Caco-2 (cell line): Measurements from ENCODE around the gene TFF1. TPM values are rescaled to one million over a fixed set of nuclear protein-coding genes. Genes with fewer than 3 reads are reported as not detected.

Experiments used
- BruUV-seq: library from RNA; stranded (reverse); fragments of 400-500 nt; replicated peaks from 2 replicates; lab custom pipeline; 2021; lab: Mats Ljungman, UMichigan
- CTCF ChIA-PET: fragments of 300-600 bp; sonication (Branson Sonifier 250); formaldehyde crosslinking; loops from one replicate; lab custom pipeline; 2022; ENCODE audit warnings: antibody characterized with exemption; lab: Charles Lee
- POLR2A ChIA-PET: fragments of 300-600 bp; sonication (Branson Sonifier 250); formaldehyde crosslinking; loops from one replicate; lab custom pipeline; 2022; ENCODE audit warnings: antibody characterized with exemption; lab: Charles Lee
- DNase-seq, 2 experiments: peaks; one replicate each; pipeline versions ENCODE4 v3.0.0 to v3.0.0-alpha.2; 2020 to 2022
- H3K27me3 ChIP-seq: replicated peaks from 2 replicates; pipeline ENCODE4 v1.6.0; 2011; ENCODE audit warnings: low read length; ENCODE audit not compliant: control insufficient read depth, insufficient read depth
- H3K36me3 ChIP-seq: 2 replicates; pipeline ENCODE4 v1.5.1; 2011; ENCODE audit warnings: low read length; ENCODE audit not compliant: control insufficient read depth, insufficient read depth
- H3K4me1 ChIP-seq: fragments of 250-450 bp; sonication (Bioruptor Pico); 2 replicates; pipeline ENCODE4 v1.5.1; 2020; ENCODE audit warnings: mild to moderate bottlenecking
- H3K4me3 ChIP-seq: 2 replicates; pipeline ENCODE4 v1.5.1; 2011; ENCODE audit warnings: low read depth, mild to moderate bottlenecking, control low read depth, low read length
- H3K9me3 ChIP-seq: fragments of 250-450 bp; sonication (Bioruptor Pico); 2 replicates; pipeline ENCODE4 v1.5.1; 2020; ENCODE audit warnings: mild to moderate bottlenecking, moderate library complexity
- H3K27ac Mint-ChIP-seq: one replicate; pipeline ENCODE4 v1.8.0; 2022; ENCODE audit warnings: mixed read lengths; ENCODE audit not compliant: unreplicated experiment
- H3K27me3 Mint-ChIP-seq: one replicate; pipeline ENCODE4 v1.8.0; 2022; ENCODE audit warnings: mixed read lengths; ENCODE audit not compliant: insufficient read depth, unreplicated experiment
- H3K36me3 Mint-ChIP-seq: one replicate; pipeline ENCODE4 v1.8.0; 2022; ENCODE audit warnings: mild to moderate bottlenecking, mixed read lengths; ENCODE audit not compliant: insufficient read depth, unreplicated experiment
- H3K4me1 Mint-ChIP-seq: one replicate; pipeline ENCODE4 v1.8.0; 2022; ENCODE audit warnings: low read depth, mixed read lengths; ENCODE audit not compliant: unreplicated experiment
- H3K4me3 Mint-ChIP-seq: one replicate; pipeline ENCODE4 v1.8.0; 2022; ENCODE audit warnings: mild to moderate bottlenecking, moderate library complexity, mixed read lengths; ENCODE audit not compliant: unreplicated experiment
- H3K9me3 Mint-ChIP-seq: one replicate; pipeline ENCODE4 v1.8.0; 2022; ENCODE audit warnings: mixed read lengths; ENCODE audit not compliant: unreplicated experiment
- intact Hi-C: fragments of 100-400 bp; cut with micrococcal nuclease; formaldehyde crosslinking; loops from one replicate; pipeline ENCODE4 v1.10.0; 2022; ENCODE audit not compliant: unreplicated experiment
- total RNA-seq: library from RNA; stranded (reverse); gene quantifications from 2 replicates; pipeline ENCODE4 v1.2.3, GENCODE V29; 2022
- TF ChIP-seq, protein P1 (sequence below), 2 experiments: fragments of 200-600 bp in 1 of 2; IDR thresholded peaks; 1 replicate in 1 of 2; 2 replicates in 1 of 2; pipeline versions ENCODE4 v1.5.1 to v1.8.0; 2011 to 2022; ENCODE audit warnings: antibody characterized with exemption in 1 of 2, control low read depth in 1 of 2, inconsistent platforms in 1 of 2, low read depth in 1 of 2, low read length in 1 of 2, mild to moderate bottlenecking in 1 of 2, moderate library complexity in 1 of 2; ENCODE audit not compliant: insufficient read depth in 1 of 2, severe bottlenecking in 1 of 2, unreplicated experiment in 1 of 2

TFF1 gene
- total RNA-seq, 1 experiment from 2014 or later = 9.8 TPM

DNA sequence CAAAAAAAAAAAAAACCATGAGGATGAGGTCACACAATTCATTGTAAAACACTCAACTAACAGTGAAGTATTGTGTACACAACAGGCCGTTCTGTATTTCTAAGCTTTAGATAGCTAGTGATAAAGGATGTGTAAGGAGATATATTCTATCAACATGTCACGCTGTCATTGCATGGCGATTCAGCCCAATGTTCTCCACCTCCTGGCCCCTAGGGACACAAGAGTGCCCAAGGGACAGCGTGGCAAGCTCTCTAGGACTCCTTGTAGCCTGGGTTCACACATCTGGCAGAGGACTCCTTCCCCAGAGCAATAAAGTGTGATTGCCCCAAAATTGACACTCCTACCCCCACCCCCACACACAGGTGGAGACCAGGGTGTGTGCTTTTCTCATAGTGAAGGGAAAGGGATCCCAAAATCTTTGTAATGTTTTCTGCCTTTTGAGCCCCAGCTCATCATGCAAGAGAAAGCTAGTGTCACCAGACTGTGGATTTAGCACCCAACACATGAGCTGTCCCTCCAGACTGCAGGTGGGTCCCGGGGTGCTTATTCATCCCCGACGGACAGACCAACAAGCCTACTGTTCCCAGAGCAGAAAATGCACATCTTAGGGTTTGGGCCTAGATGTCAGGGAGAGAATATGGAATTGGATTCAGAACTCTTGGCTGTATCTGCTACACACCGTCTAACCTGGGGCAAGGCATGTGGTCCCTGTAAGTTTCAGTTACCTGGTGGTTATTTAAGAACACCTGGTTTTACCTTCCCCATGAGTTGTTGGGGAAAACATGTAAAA lies 18.0 kb upstream of the TFF1 start:
- peaks cover 4% of the 10 kb centered on the region for H3K36me3 Mint-ChIP-seq
- no TSS peak for BruUV-seq
- Histone ChIP-seq H3K9me3 (no peaks in the 10 kb centered on the region; the same call in 1 of the 2 replicates), H3K27me3 (no peaks in the 10 kb centered on the region), H3K4me3 (no peak overlapping the region), H3K36me3 (no peaks in the 10 kb centered on the region), H3K4me1 (peaks cover 8% of the 10 kb centered on the region)
- TF ChIP-seq, protein P1, sequence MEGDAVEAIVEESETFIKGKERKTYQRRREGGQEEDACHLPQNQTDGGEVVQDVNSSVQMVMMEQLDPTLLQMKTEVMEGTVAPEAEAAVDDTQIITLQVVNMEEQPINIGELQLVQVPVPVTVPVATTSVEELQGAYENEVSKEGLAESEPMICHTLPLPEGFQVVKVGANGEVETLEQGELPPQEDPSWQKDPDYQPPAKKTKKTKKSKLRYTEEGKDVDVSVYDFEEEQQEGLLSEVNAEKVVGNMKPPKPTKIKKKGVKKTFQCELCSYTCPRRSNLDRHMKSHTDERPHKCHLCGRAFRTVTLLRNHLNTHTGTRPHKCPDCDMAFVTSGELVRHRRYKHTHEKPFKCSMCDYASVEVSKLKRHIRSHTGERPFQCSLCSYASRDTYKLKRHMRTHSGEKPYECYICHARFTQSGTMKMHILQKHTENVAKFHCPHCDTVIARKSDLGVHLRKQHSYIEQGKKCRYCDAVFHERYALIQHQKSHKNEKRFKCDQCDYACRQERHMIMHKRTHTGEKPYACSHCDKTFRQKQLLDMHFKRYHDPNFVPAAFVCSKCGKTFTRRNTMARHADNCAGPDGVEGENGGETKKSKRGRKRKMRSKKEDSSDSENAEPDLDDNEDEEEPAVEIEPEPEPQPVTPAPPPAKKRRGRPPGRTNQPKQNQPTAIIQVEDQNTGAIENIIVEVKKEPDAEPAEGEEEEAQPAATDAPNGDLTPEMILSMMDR (IDR thresholded peaks at IDR 0.05; ENCODE audit: insufficient read depth in 1 of 2, low read depth in 1 of 2, low read length in 1 of 2, severe bottlenecking in 1 of 2, unreplicated experiment in 1 of 2) = no peak
- H3K4me1 Mint-ChIP-seq = peaks cover 20% of the 10 kb centered on the region
- H3K27ac Mint-ChIP-seq = no peak overlapping the region
- H3K4me3 Mint-ChIP-seq = no peak overlapping the region
- intact Hi-C loops = no loop called here
- CTCF ChIA-PET = interaction anchor here (0.6 to 1.3 kb wide), 2 partner anchors 66 to 74 kb away, joined by 4 to 8 read pairs; no protein-coding TSS in a partner anchor
- POLR2A ChIA-PET = no interaction called here
- H3K27me3 Mint-ChIP-seq = no peaks in the 10 kb centered on the region
- no peak for DNase-seq
- H3K9me3 Mint-ChIP-seq = no peaks in the 10 kb centered on the region

DNA sequence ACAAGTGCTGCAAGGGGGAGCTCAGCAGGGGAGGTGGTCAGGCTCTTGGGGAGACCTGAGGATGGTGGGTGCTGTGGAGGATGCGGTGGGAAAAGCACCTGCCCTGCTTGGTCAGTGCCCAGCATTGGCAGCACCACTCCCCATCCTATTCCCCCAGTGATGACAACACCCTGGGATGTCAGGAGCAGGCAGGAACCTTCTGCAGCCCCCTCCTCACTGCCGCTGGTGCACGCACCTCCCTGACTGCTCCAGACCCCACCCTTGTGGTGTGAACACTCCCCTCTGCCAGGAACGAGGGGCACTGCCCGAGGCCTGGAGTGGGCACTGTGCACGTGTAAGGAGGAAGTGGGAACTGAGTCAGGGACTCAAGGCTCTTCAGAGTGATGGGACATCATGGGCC lies 17.0 kb upstream of the TFF1 start:
- no peak overlapping the region for H3K4me3 Mint-ChIP-seq
- no peaks in the 10 kb centered on the region for H3K36me3 ChIP-seq
- H3K9me3 ChIP-seq = no peaks in the 10 kb centered on the region; the same call in 1 of the 2 replicates
- H3K4me1 Mint-ChIP-seq = peaks cover 13% of the 10 kb centered on the region
- CTCF ChIA-PET = no interaction called here
- no peaks in the 10 kb centered on the region for H3K27me3 ChIP-seq
- TF ChIP-seq, protein P1 (IDR thresholded peaks at IDR 0.05; ENCODE audit: insufficient read depth in 1 of 2, low read depth in 1 of 2, low read length in 1 of 2, severe bottlenecking in 1 of 2, unreplicated experiment in 1 of 2) = no peak
- H3K27me3 Mint-ChIP-seq = no peaks in the 10 kb centered on the region
- no peak overlapping the region for H3K27ac Mint-ChIP-seq
- POLR2A ChIA-PET = no interaction called here
- H3K4me3 ChIP-seq = no peak overlapping the region
- H3K4me1 ChIP-seq = peaks cover 8% of the 10 kb centered on the region
- intact Hi-C loops = no loop called here
- H3K9me3 Mint-ChIP-seq = no peaks in the 10 kb centered on the region
- no TSS peak for BruUV-seq
- peaks cover 4% of the 10 kb centered on the region for H3K36me3 Mint-ChIP-seq
- DNase-seq = no peak

DNA sequence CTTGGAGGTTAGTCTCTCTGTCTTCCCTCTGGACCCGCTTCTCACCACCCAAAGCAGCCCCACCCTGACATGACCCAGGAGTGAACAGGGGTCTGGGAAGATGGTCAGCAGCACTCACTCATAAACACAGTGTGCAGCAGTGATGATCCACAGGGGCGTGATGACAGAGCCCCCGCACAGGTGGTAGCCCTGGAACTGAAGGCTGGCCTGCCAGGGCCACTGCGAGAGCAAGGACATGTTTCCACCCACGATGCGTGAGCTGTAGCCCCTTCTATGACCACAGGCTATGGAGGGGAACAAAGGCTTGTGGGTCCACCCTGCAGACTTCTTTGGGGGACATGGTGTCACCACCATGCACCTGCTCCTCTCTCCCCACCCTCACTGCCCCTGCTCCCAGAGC lies 16.6 kb upstream of the TFF1 start:
- H3K36me3 Mint-ChIP-seq = peaks cover 4% of the 10 kb centered on the region
- no peaks in the 10 kb centered on the region; the same call in 1 of the 2 replicates for H3K9me3 ChIP-seq
- POLR2A ChIA-PET = no interaction called here
- intact Hi-C loops = no loop called here
- peaks cover 8% of the 10 kb centered on the region for H3K4me1 ChIP-seq
- H3K9me3 Mint-ChIP-seq = no peaks in the 10 kb centered on the region
- no peak for DNase-seq
- H3K27me3 Mint-ChIP-seq = no peaks in the 10 kb centered on the region
- H3K36me3 ChIP-seq = no peaks in the 10 kb centered on the region
- H3K4me1 Mint-ChIP-seq = peaks cover 13% of the 10 kb centered on the region
- TF ChIP-seq, protein P1 (IDR thresholded peaks at IDR 0.05; ENCODE audit: insufficient read depth in 1 of 2, low read depth in 1 of 2, low read length in 1 of 2, severe bottlenecking in 1 of 2, unreplicated experiment in 1 of 2) = no peak
- H3K4me3 Mint-ChIP-seq = no peak overlapping the region
- no peak overlapping the region for H3K27ac Mint-ChIP-seq
- no peaks in the 10 kb centered on the region for H3K27me3 ChIP-seq
- BruUV-seq = no TSS peak
- no peak overlapping the region for H3K4me3 ChIP-seq
- CTCF ChIA-PET = interaction anchor here (0.6 kb wide), 1 partner anchor 18 kb away, joined by 3 read pairs; no protein-coding TSS in a partner anchor
